ENCODE results near the gene SEMA4B.

GRCh38 chr15:90188914-90189748, 12.0 kb upstream of the SEMA4B start:
- no peak for TF ChIP-seq POLR2A (IDR thresholded peaks at IDR 0.05)
- no peak for TF ChIP-seq CTCF (IDR thresholded peaks at IDR 0.05)
- TF ChIP-seq EP300 (IDR thresholded peaks at IDR 0.05), result no peak
- TF ChIP-seq POLR2AphosphoS5 (IDR thresholded peaks at IDR 0.05), result no peak
